Smooth muscle cell (in vitro differentiated cells): ENCODE measurements around the gene GLS2. TPM values are rescaled to one million over a fixed set of nuclear protein-coding genes. Genes with fewer than 3 reads are reported as not detected.

ENCODE experiments used
- DNase-seq: peaks from one replicate; lab custom pipeline; 2025; ENCODE audit not compliant: unreplicated experiment; lab: John Stamatoyannopoulos, UW
- H2AFZ ChIP-seq: fragments of 200-600 bp; sonication (generic); 2 replicates; pipeline ENCODE4 v1.6.0; 2016; ENCODE audit warnings: antibody characterized with exemption, low read depth, mild to moderate bottlenecking
- H3F3A ChIP-seq: fragments of 200-600 bp; sonication (generic); 2 replicates; pipeline ENCODE4 v1.6.0; 2017; ENCODE audit warnings: antibody characterized with exemption, low read depth
- H3K27ac ChIP-seq: fragments of 200-600 bp; sonication (generic); 2 replicates; pipeline ENCODE4 v1.5.1; 2016; ENCODE audit warnings: low read depth, mild to moderate bottlenecking
- H3K27me3 ChIP-seq: fragments of 200-600 bp; sonication (generic); 2 replicates; pipeline ENCODE4 v1.6.1; 2016; ENCODE audit warnings: low read depth, mild to moderate bottlenecking
- H3K36me3 ChIP-seq: fragments of 200-600 bp; sonication (generic); 2 replicates; pipeline ENCODE4 v1.5.1; 2016; ENCODE audit warnings: low read depth
- H3K4me1 ChIP-seq: fragments of 200-600 bp; sonication (generic); 2 replicates; pipeline ENCODE4 v1.5.1; 2016; ENCODE audit warnings: low read depth
- H3K4me2 ChIP-seq: fragments of 200-600 bp; sonication (generic); 2 replicates; pipeline ENCODE4 v1.6.0; 2016; ENCODE audit warnings: mild to moderate bottlenecking
- H3K4me3 ChIP-seq: fragments of 200-600 bp; sonication (generic); 2 replicates; pipeline ENCODE4 v1.5.1; 2016; ENCODE audit warnings: mild to moderate bottlenecking
- H3K79me2 ChIP-seq: fragments of 200-600 bp; sonication (generic); 2 replicates; pipeline ENCODE4 v1.6.0; 2016; ENCODE audit warnings: low read depth, mild to moderate bottlenecking
- H3K9ac ChIP-seq: fragments of 200-600 bp; sonication (generic); 2 replicates; pipeline ENCODE4 v1.6.0; 2016; ENCODE audit warnings: low read depth
- H3K9me3 ChIP-seq: fragments of 200-600 bp; sonication (generic); replicated peaks from 2 replicates; pipeline ENCODE4 v1.5.1; 2016; ENCODE audit warnings: low read depth
- H4K20me1 ChIP-seq: fragments of 200-600 bp; sonication (generic); 2 replicates; pipeline ENCODE4 v1.6.0; 2016; ENCODE audit warnings: low read depth
- CTCF ChIP-seq: fragments of 200-600 bp; sonication (generic); IDR thresholded peaks from 2 replicates; pipeline ENCODE4 v1.5.1; 2017; ENCODE audit warnings: borderline replicate concordance, mild to moderate bottlenecking, antibody characterized with exemption; ENCODE audit not compliant: insufficient read depth, poor library complexity, severe bottlenecking
- WGBS: methylation state at CpG from one replicate; pipeline ENCODE4 v1.1.7; 2016; ENCODE audit warnings: low lambda C conversion rate; 5-methylcytosine and 5-hydroxymethylcytosine counted together
- polyA plus RNA-seq: library from polyadenylated mRNA; unstranded; fragments of >200 nt; fragmentation: Nextera tagmentation; extraction: Ambion mirVana; gene quantifications from 2 replicates; pipeline ENCODE4 v1.2.1, GENCODE V29; 2016
- total RNA-seq: library from RNA; depleted of rRNA; stranded (reverse); fragments of >200 nt; gene quantifications from 2 replicates; pipeline ENCODE4 v1.2.3, GENCODE V29; 2014

GLS2 gene
- total and polyA plus RNA-seq, 2 experiments from 2014 or later = 0.37 to 0.76 TPM

DNA sequence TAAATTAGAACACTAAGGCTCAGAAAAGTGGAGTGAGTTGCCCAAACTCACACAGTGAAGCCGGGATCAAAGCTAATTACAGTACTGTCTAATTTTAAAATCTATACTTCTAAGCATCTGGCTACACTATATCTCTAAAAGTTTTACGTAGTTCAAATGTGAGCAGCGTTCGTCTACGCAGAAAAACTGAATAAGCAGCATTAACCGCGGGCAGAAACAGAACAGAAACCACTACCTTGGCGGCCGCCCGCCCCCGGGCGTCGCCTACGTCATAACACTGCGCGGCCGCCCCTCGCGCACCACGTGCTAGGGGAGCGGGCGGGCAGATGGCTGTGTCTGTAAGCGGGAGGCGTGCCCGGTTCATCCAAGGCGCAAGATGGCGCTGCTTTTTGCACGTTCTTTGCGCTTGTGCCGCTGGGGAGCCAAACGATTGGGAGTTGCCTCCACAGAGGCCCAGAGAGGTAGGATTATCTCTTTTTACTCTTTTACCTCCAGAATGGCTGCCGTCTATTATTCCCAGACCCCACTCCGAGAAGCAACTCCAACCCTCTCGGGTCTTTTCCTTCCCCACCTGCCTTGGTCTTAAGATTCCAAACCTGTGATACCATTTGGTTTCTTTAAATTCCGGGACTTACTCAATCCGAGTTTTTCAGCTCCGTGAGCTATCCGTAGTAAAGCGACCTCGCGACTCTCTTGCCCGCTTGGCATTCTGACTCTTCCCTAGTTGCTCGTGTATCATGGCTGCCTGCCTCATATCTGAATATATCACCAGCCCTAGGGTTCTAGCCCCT, 19.6 kb downstream of the GLS2 start, which contains the start of gene SPRYD4:
SPRYD4 (plus strand) TSS at position 363 of the 791 bp plus-strand sequence; CDS start at position 377, 14 bp downstream.
- peak; percentile 69 for DNase-seq
- peaks cover 13% of the 10 kb centered on the region for H3K4me1 ChIP-seq
- no peaks in the 10 kb centered on the region for H3K79me2 ChIP-seq
- peak; percentile 16 for TF ChIP-seq CTCF
- H3K27ac ChIP-seq = peak within 1 kb of the TSS; percentile 93
- WGBS = 2% methylated on average over 43 of the region's 43 CpGs
- H4K20me1 ChIP-seq = no peaks in the 10 kb centered on the region
- no peaks in the 10 kb centered on the region for H3F3A ChIP-seq
- peak within 1 kb of the TSS; percentile 95 for H2AFZ ChIP-seq
- peak within 1 kb of the TSS; percentile 96 for H3K4me2 ChIP-seq
- no peaks in the 10 kb centered on the region for H3K36me3 ChIP-seq
- peak within 1 kb of the TSS; percentile 94 for H3K4me3 ChIP-seq
- H3K27me3 ChIP-seq = no peaks in the 10 kb centered on the region
- peak within 1 kb of the TSS; percentile 91 for H3K9ac ChIP-seq
- no peaks in the 10 kb centered on the region for H3K9me3 ChIP-seq

- Histone ChIP-seq H3K27me3 (no peaks in the 10 kb centered on the region), H3K79me2 (no peaks in the 10 kb centered on the region), H3K9ac (no peak overlapping the region), H4K20me1 (no peaks in the 10 kb centered on the region), H3K36me3 (no peaks in the 10 kb centered on the region), H2AFZ (no peak overlapping the region), H3K27ac (no peak overlapping the region), H3K9me3 (no peaks in the 10 kb centered on the region), H3F3A (no peaks in the 10 kb centered on the region), H3K4me1 (peaks cover 4% of the 10 kb centered on the region), H3K4me3 (no peak overlapping the region), H3K4me2 (no peak overlapping the region)
- no peak for TF ChIP-seq CTCF
- DNase-seq = no peak
Measured at GRCh38 chr12:56462565-56462964, 25.4 kb downstream of the GLS2 start.

GRCh38 chr12:56461235-56462159, 26.5 kb downstream of the GLS2 start:
- no peak for TF ChIP-seq CTCF
- Histone ChIP-seq H3K4me2 (no peak overlapping the region), H3K9me3 (no peaks in the 10 kb centered on the region), H3K9ac (no peak overlapping the region), H3K27me3 (no peaks in the 10 kb centered on the region), H3K36me3 (no peaks in the 10 kb centered on the region), H3K4me1 (peaks cover 4% of the 10 kb centered on the region), H3K4me3 (no peak overlapping the region), H3F3A (no peaks in the 10 kb centered on the region), H4K20me1 (no peaks in the 10 kb centered on the region), H3K79me2 (no peaks in the 10 kb centered on the region), H3K27ac (no peak overlapping the region), H2AFZ (no peak overlapping the region)
- 88% methylated on average over 11 of the region's 11 CpGs for WGBS
- DNase-seq = no peak
